ENCODE measurements around the gene STX8. TPM values are rescaled to one million over a fixed set of nuclear protein-coding genes. Genes with fewer than 3 reads are reported as not detected.
"Not testable (repeated sequence)": the region's sequence is repeated elsewhere in the genome, so short reads cannot be mapped to it uniquely, and the experiment has no call there.

STX8 gene
- total RNA-seq, 1 experiment from 2014 or later, result 49.0 TPM

GRCh38 chr17:9571201-9571600 lies 4.4 kb downstream of the STX8 start:
- POLR2A ChIA-PET, result interaction anchor here (0.7 kb wide), 1 partner anchor 684 kb away, joined by 5 read pairs; no protein-coding TSS in a partner anchor
- Mint-ChIP-seq H3K27me3 (ENCODE audit: insufficient read depth, unreplicated experiment) (no peaks in the 10 kb centered on the region), H3K4me3 (ENCODE audit: unreplicated experiment) (no peak overlapping the region), H3K36me3 (ENCODE audit: insufficient read depth, unreplicated experiment) (peaks cover 6% of the 10 kb centered on the region), H3K9me3 (ENCODE audit: unreplicated experiment) (no peaks in the 10 kb centered on the region), H3K4me1 (ENCODE audit: insufficient read depth, unreplicated experiment) (peaks cover 9% of the 10 kb centered on the region), H3K27ac (ENCODE audit: low read depth, unreplicated experiment) (peak overlapping the region; percentile 8)
- intact Hi-C loops (cut with micrococcal nuclease), result no loop called here
- CTCF ChIA-PET, result interaction anchor here (0.6 kb wide), 1 partner anchor 426 kb away, joined by 3 read pairs; no protein-coding TSS in a partner anchor
- TF ChIP-seq, protein P1, sequence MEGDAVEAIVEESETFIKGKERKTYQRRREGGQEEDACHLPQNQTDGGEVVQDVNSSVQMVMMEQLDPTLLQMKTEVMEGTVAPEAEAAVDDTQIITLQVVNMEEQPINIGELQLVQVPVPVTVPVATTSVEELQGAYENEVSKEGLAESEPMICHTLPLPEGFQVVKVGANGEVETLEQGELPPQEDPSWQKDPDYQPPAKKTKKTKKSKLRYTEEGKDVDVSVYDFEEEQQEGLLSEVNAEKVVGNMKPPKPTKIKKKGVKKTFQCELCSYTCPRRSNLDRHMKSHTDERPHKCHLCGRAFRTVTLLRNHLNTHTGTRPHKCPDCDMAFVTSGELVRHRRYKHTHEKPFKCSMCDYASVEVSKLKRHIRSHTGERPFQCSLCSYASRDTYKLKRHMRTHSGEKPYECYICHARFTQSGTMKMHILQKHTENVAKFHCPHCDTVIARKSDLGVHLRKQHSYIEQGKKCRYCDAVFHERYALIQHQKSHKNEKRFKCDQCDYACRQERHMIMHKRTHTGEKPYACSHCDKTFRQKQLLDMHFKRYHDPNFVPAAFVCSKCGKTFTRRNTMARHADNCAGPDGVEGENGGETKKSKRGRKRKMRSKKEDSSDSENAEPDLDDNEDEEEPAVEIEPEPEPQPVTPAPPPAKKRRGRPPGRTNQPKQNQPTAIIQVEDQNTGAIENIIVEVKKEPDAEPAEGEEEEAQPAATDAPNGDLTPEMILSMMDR (IDR thresholded peaks at IDR 0.05; ENCODE audit: unreplicated experiment), result no peak
- no peak for DNase-seq (ENCODE audit: unreplicated experiment)
- no TSS peak for BruUV-seq (replicated peaks)

DNA sequence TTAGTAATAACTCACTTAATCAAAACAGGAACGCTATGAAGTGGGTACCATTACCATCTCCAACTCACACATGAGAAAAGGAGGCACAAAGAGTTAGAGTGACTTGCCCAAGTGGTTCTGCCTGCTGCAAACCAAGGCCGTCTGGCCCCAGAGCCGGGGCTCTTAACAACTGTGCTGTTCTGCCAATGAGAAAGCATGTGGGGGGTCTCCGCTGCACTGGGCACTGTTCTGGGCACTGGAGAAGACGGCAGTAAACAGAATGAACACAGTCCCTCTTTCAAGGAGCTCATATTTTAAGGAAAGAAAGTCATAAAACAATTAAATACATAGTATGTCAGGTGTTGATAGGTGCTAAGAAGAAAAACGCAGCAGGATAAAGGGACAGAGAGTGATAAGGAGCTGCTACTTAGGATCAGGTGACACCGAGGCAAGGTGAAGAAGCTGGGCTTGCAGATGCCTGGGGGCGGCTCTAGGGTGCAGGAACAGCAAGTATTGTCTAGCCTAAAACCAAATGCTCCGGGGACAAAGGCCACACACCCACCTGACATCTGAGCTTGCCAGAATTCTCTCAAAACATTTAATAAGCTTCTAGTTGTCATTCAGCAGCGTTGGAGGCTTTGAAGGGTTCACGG lies 6.5 kb downstream of the STX8 start:
- intact Hi-C loops (cut with micrococcal nuclease), result no loop called here
- DNase-seq (ENCODE audit: unreplicated experiment), result no peak
- CTCF ChIA-PET, result interaction anchor here (0.7 to 1.6 kb wide), 2 partner anchors 131 to 571 kb away, joined by 3 to 4 read pairs; no protein-coding TSS in a partner anchor
- Mint-ChIP-seq H3K27ac (ENCODE audit: low read depth, unreplicated experiment) (no peak overlapping the region), H3K36me3 (ENCODE audit: insufficient read depth, unreplicated experiment) (peaks cover 12% of the 10 kb centered on the region), H3K4me1 (ENCODE audit: insufficient read depth, unreplicated experiment) (peaks cover 15% of the 10 kb centered on the region), H3K27me3 (ENCODE audit: insufficient read depth, unreplicated experiment) (no peaks in the 10 kb centered on the region), H3K4me3 (ENCODE audit: unreplicated experiment) (no peak overlapping the region), H3K9me3 (ENCODE audit: unreplicated experiment) (no peaks in the 10 kb centered on the region)
- TF ChIP-seq, protein P1 (IDR thresholded peaks at IDR 0.05; ENCODE audit: unreplicated experiment), result no peak
- no TSS peak for BruUV-seq (replicated peaks)
- POLR2A ChIA-PET, result no interaction called here

- Mint-ChIP-seq H3K4me3 (ENCODE audit: unreplicated experiment) (no peak overlapping the region), H3K27ac (ENCODE audit: low read depth, unreplicated experiment) (no peak overlapping the region), H3K4me1 (ENCODE audit: insufficient read depth, unreplicated experiment) (peaks cover 15% of the 10 kb centered on the region), H3K9me3 (ENCODE audit: unreplicated experiment) (no peaks in the 10 kb centered on the region), H3K36me3 (ENCODE audit: insufficient read depth, unreplicated experiment) (peaks cover 12% of the 10 kb centered on the region), H3K27me3 (ENCODE audit: insufficient read depth, unreplicated experiment) (no peaks in the 10 kb centered on the region)
- intact Hi-C loops (cut with micrococcal nuclease), result no loop called here
- DNase-seq (ENCODE audit: unreplicated experiment), result no peak
- TF ChIP-seq, protein P1 (IDR thresholded peaks at IDR 0.05; ENCODE audit: unreplicated experiment), result no peak
- POLR2A ChIA-PET, result interaction anchor here (0.6 kb wide), 1 partner anchor 1948 kb away, joined by 3 read pairs; no protein-coding TSS in a partner anchor
- CTCF ChIA-PET, result no interaction called here
- BruUV-seq (replicated peaks), result no TSS peak
These were observed 7.6 kb downstream of the STX8 start for GRCh38 chr17:9568004-9568403.

DNA sequence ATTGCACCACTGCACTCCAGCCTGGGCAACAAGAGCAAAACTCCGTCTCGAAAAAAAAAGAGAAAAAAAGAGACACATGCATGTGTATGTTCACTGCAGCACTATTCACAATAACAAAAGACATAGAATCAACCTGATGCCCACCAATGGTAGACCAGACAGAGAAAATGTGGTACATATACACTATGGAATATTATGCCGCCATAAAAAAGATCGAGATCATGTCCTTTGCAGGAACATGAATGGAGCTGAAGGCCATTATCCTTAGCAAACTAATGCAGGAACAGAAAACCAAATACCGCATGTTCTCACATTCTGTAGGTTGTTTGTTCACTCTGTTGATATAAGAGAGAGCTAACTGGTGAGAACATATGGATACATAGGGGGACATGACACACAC lies 8.9 kb downstream of the STX8 start:
- CTCF ChIA-PET, result interaction anchor here (3.0 kb wide), 1 partner anchor 9 kb away, joined by 11 read pairs; the partner anchor contains the start of gene STX8
- H3K27me3 Mint-ChIP-seq (ENCODE audit: insufficient read depth, unreplicated experiment); DNase-seq (ENCODE audit: unreplicated experiment); BruUV-seq (replicated peaks); intact Hi-C loops (cut with micrococcal nuclease); H3K27ac Mint-ChIP-seq (ENCODE audit: low read depth, unreplicated experiment); H3K4me3 Mint-ChIP-seq (ENCODE audit: unreplicated experiment); H3K9me3 Mint-ChIP-seq (ENCODE audit: unreplicated experiment): not testable (repeated sequence)
- Mint-ChIP-seq H3K4me1 (ENCODE audit: insufficient read depth, unreplicated experiment) (peaks cover 15% of the 10 kb centered on the region), H3K36me3 (ENCODE audit: insufficient read depth, unreplicated experiment) (peaks cover 12% of the 10 kb centered on the region)
- POLR2A ChIA-PET, result interaction anchor here (1.9 kb wide), 1 partner anchor 9 kb away, joined by 6 read pairs; the partner anchor contains the start of genes CFAP52 and STX8

All from MCF 10A (cell line).